ENCODE data around the gene ETV6.

Gene ETV6

DNA sequence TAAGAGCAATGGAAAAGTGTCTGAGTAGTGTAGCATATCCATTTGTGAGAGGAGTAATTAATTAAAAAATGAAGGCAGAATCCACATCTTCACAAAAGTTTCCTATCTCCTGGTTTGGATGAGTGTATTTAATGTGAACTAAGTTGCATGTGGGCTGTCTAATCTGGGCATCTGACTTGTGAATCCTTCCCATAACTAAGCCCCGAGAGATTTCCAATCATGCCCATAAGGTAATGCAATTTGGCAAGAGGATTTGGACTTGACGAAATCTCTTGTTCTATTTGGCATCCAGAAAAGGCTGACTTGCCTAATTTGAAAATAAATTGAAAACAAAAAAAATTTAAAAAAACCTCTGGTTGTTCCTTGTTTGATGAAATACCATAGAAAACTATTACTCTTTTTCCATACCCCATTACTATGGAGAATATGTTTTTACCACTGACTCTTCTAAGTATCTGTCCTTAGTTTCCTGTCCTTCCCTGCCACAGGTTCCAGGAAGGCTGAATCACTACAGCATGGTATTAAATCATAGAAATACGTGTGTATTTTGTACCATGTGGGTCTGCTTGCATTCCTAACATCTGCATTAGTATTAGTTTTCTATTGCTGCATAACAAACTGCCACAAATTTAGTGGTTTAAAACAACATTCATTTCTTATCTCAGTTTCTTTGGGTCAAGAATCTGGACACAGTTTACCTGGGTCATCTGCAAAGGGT is 48.4 kb downstream of the ETV6 start:
- no peak for DNase-seq

GRCh38 chr12:11698729-11699128 is 49.3 kb downstream of the ETV6 start:
- DNase-seq, result no peak

DNA sequence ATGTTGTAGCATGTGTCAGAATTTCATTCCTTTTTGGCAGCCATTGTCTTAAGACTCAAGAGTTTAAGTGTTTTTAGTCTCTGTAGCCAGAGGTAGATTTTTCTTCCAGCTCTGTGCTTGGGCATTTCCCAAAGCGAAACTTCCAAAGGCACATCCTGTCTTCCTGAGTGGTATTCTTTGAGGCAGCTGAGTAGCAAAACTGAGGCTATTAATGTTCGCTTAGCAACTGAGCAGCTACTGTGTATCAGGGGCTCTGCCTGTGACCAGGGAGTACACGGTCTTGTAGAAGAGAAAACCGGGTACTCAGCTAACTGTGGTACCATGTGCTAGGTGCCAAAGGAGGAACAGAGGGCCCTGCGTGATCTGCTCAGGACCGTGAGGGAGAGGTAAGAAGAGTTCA is 52.0 kb downstream of the ETV6 start:
- DNase-seq, result no peak

GRCh38 chr12:11702959-11703358 is 53.5 kb downstream of the ETV6 start:
- no peak for DNase-seq

DNA sequence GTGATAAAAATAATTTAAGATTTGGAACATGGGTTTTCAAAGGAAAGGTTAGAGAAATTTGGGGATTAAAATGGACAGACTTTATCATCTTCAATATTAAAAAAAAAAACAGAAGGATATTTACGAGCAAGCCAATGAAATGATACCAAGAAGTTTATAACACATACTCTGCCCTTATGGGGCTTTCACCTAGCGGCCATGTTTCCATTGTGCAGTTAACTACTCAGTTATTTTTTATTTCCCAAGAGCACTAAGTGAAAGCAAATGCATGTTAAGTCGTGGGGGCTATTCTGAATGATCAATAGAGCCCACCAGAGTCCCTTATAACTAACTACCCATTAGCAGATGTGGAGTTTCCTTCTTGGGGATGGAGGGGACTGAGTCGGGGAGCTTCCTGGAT is 53.9 kb downstream of the ETV6 start:
- DNase-seq, result no peak

DNA sequence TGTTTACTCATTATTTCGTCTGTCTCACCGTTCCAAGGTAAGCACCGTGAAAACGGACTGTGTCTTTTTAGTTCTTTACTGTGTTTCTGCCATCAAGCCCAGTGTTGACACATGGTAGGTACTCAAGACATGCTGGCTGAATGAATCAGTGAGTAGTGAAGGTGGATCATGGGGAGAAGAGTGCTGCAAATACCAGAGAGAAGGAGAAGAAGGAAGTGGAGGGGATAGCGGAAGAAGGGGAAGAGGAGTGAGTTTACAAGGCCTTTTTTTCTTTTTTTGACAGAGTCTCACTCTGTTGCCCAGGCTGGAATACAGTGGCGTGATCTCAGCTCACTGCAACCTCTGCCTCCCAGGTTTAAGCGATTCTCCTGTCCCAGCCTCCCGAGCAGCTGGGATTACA is 54.6 kb downstream of the ETV6 start:
- DNase-seq, result no peak

DNA sequence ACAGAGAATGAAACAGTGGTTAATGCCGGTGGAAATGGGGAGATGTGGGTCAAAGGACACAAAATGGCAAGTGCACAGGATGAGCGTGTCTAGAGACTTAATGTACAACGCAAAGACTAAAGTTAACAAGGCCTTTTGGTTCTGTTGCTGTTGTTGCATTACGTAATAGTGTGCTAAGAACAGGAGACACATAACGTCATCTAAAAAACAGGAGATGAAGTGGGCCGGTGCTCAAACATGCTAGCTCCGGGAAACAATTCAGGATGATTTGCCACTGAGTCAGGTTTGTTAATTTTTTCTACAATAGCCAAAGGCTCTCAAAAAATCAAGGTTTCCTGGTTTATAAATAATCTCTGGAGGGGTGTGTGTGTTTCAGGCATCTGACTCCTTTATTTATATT is 55.5 kb downstream of the ETV6 start:
- no peak for DNase-seq

DNA sequence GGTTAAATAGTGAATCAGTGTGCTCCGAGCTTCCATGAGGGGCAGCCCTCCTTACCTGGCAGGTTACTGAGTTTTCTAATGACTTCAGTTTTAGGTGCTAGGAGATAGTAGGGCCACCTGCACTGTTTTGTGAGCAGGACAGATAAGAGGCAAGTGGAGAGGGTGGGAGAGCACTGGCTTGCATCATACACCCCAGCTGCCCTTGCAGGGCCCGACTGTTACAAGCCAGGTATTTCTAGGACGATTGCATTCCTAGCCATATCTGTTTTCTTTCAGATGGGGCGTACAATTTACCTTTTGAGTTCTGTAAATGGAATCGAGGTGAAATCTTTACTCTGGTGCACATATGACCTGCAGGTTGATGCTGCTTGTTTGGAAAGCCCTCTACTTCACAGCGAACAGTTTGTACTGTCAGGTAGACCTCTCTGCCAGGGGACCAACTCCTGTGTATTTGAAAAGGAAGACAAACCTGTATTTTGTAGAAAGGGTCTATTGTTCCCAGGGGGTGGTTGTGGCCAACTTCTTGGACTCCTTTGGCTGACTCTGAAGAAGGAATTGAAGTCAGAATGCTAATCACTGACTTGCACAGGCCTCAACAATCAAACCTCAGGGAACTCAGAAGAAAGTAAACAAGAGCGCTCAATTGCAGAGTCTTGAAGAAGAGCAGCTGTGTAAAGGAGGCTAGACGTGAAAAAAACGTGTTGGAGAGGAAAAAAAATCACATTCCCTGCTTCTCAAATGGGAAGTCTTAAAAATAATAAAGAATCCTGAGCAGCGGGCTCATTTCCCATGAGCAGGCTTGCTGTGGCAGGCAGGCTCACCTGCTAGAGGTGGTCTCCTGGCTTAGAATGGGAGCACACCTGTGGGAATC is 57.3 kb downstream of the ETV6 start:
- DNase-seq, result no peak

DNA sequence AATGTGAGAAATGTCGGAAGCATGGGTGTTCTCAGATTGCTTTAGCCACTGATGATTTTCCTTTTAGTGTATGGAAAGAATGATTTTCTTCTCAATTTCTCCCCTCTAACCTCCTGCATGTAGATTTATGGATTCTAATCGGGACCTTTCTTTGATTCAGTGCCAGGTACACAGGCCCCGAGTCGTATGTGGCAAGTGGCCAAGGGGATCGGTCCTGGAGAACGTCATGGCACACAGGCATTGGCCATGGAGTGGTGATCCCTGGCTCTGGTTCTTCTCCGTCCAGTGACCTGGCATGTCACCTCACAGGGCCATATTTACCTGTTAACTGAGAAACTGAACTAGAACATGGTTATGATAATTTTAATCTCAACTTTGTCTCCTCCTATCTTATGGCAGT is 58.1 kb downstream of the ETV6 start:
- no peak for DNase-seq

DNA sequence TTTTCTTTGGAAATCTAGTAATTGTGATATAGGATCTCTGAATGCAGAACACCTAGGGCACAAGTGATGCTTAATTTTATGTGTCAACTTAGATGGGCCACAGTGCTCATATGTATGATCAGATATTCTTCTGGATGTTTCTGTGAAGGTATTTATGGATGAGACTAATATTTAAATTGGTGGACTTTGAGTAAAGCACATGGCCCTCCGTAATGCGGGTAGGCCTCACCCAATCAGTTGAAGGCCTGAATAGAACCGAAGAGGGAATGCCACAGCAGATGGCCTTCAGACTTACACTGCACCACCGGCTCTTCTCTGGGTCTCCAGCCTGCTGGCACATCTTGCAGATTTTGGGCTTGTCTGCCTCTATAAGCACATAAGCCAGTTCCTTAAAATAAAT is 60.0 kb downstream of the ETV6 start:
- no peak for DNase-seq

DNA sequence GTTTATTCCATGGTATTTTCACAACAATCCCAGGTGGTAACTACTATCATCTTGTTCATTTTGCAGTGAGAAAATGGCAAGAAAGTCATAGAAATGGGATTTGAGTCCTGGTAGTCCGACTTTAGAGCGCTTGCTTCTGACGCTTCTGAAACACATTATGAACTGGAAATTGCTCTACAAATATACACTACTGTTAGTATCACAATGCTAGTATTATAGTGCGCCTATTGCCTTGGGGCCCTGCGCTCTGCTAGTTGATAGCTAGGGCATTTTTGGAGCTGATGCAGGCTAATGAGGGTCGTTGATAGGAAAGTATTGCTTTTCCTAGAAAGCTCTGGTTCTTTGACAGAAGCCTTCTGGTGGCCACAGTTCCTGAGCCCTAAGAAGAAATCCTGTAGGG is 61.0 kb downstream of the ETV6 start:
- no peak for DNase-seq

DNA sequence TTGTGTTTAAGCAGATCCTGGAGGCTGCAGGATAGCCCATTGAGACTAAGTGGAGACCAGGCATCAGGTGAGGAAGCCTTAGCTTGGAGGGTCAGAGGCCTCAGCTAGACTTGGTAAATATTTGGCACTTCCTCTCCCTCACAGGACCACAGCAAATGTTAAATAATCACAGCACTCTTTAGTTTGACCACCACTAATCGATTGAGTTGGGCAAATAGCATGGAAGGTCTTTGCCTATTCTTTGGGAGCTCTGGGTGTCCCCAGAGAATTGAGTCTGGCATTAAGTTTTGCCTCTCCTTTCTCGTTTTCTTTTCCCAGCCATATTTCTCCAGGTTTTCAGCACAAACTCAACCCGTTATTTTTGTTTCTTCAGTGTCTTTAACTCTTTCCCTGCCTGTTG is 61.4 kb downstream of the ETV6 start:
- no peak for DNase-seq

DNA sequence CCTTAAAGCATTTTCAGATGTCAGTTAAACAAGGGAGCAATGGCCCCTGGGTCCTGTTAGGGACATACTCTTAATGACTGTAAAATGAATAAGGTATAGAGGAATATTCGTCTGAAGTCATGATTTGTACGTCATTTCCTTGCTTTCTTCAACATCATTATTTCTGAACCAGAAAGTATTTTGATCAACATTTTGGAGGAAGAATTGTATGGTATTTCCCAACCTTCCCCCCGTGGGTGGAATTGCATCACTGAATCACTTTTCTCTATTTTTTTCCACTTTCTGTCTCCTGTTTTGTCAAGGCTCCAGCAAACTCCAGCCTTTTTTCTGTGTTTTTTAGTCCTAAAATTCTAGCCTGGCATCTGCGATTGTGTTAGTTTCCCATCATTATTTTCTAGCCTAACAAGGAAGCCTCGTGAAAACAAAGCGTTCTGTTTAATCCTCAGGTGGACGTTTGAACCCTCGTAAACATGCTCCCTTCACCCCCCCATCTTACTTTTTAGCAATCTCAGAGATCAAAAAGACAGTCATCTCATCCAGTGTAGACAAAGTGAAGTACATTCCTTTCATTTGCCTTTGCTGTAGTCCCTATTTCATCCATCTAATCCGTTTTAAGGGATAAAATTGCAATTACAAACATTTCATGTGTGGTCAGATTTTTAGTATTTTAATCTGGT is 62.3 kb downstream of the ETV6 start:
- DNase-seq, result no peak

- no peak for DNase-seq
Observed at GRCh38 chr12:11712491-11712890, 63.0 kb downstream of the ETV6 start.

GRCh38 chr12:11713202-11713601 is 63.7 kb downstream of the ETV6 start:
- DNase-seq, result no peak

- DNase-seq, result no peak
Observed at GRCh38 chr12:11714626-11715025, 65.2 kb downstream of the ETV6 start.

GRCh38 chr12:11715621-11716020 is 66.1 kb downstream of the ETV6 start:
- DNase-seq, result no peak

DNA sequence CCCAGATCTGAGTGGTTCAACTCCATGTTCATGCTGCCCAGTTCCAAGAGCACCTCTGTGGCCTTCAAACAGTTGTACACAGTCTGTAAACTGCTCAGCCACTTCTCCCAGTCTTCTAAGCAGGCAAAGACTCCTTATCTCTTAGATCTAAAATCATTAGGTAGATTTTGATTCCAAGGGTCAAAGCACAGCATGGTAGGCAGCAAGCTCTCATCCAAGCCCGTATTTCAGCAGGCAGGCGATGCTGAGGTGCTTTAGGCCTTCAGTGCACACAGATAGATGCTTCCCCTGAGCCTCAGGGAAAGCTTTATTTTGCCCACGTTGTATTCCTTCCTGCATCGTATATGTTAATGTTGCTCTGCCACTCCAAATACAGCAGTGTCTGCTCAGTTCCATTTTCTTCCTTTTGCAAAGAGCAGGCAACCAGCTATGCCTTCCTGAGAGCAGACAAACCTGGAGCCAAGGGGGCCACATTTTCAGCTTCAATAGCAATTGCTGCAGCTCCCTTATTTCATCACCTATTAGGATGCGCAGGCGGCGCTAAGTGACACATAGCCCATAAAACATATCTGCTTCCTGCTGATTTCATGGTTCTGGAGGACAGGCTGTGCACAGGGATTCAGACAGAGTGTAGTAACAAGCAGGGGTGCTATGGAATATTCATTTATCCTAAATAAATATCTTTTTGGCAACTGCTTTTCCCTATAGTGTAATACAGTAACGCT is 67.5 kb downstream of the ETV6 start:
- no peak for DNase-seq

DNA sequence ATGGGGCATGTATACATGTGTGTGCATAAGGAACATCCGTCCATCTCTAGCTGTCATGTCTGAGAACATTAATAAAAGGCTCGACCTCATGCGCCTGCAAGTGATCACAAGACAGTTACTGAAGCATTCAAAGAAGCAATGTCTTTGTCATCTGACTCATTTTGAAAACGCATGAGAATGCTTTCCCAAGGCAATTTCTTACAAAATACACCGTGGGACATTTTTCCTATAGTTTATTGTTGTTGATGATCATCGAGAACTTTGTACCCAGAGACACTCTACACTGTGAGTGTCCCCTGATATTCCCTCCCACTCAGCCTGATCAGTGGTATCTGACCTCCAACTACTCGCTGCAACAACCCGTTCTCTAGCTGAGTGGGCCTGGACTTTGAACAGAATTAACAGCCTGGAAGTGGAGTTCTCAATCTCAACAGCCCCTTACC is 68.1 kb downstream of the ETV6 start:
- DNase-seq, result no peak

GRCh38 chr12:11718105-11718504 is 68.6 kb downstream of the ETV6 start:
- no peak for DNase-seq

GRCh38 chr12:11718768-11719253 is 69.3 kb downstream of the ETV6 start:
- DNase-seq, result no peak

DNA sequence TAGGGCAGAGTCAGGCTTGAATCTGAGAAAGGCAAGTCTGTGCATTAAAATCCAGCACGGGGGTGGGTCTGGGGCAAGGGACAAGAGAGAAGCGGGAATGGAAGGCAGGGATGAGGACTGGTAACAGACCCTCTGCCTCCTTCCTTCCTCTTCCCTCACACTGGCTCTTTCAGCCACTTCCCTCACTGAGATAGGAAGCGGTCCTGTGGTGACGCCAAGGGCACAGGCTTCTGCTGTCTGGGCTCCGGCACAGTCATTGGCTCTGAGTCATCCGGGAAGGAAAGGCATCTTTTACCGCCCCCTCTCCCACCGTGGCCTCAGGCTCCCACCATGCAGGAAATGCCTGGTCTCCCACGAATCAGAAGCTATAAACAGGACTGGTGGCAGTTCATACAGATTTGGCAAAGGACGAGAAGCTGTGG is 70.2 kb downstream of the ETV6 start:
- DNase-seq, result no peak

GRCh38 chr12:11722071-11722470 is 72.6 kb downstream of the ETV6 start:
- DNase-seq, result no peak

All from central memory CD4-positive, alpha-beta T cell (primary cell).